Activated T-helper 1 cell treated with anti-CD3 and anti-CD28 coated beads, Interleukin-12 subunit alpha, Interleukin-12 subunit beta, Interleukin-2, Interleukin-4 antibody, amounts not matched to agents 30 ng/mL and 10 ng/mL and 1 ng/mL, durations not matched to agents 14 hours and 24 hours and 36 hours (primary cell): ENCODE results near the gene IKZF3. TPM values are rescaled to one million over a fixed set of nuclear protein-coding genes. Genes with fewer than 3 reads are reported as not detected.

Experiments
- DNase-seq: peaks from one replicate; pipeline ENCODE4 v3.0.0; 2021; ENCODE audit warnings: low spot score
- H3K27ac Mint-ChIP-seq: one replicate; pipeline ENCODE4 v1.8.0; 2021; ENCODE audit warnings: mild to moderate bottlenecking, mixed read lengths
- H3K27me3 Mint-ChIP-seq: one replicate; pipeline ENCODE4 v1.8.0; 2022; ENCODE audit warnings: mild to moderate bottlenecking, moderate library complexity, mixed read lengths; ENCODE audit not compliant: insufficient read depth
- H3K36me3 Mint-ChIP-seq: one replicate; pipeline ENCODE4 v1.8.0; 2021; ENCODE audit warnings: low read depth, mixed read lengths
- H3K4me1 Mint-ChIP-seq: one replicate; pipeline ENCODE4 v1.8.0; 2021; ENCODE audit warnings: low read depth, mixed read lengths
- H3K4me3 Mint-ChIP-seq: one replicate; pipeline ENCODE4 v1.8.0; 2021; ENCODE audit warnings: mild to moderate bottlenecking, moderate library complexity, mixed read lengths
- H3K9me3 Mint-ChIP-seq: one replicate; pipeline ENCODE4 v1.8.0; 2021; ENCODE audit warnings: mixed read lengths
- intact Hi-C: fragments of 100-400 bp; cut with micrococcal nuclease; formaldehyde crosslinking; loops from one replicate; pipeline ENCODE4 v1.15.1; 2024
- total RNA-seq: library from RNA; stranded (reverse); gene quantifications from 2 replicates; pipeline ENCODE4 v1.2.3, GENCODE V29; 2022

The IKZF3 gene
- total RNA-seq, 1 donor from 2014 or later, result 22.8 TPM

- no peak for DNase-seq
- Mint-ChIP-seq H3K4me3 (no peak overlapping the region), H3K27ac (no peak overlapping the region), H3K36me3 (peaks cover 25% of the 10 kb centered on the region), H3K4me1 (peaks cover 45% of the 10 kb centered on the region), H3K9me3 (no peaks in the 10 kb centered on the region), H3K27me3 (no peaks in the 10 kb centered on the region)
- intact Hi-C loops, result no loop called here
These were observed 82.3 kb downstream of the IKZF3 start for GRCh38 chr17:39781861-39782213.

DNA sequence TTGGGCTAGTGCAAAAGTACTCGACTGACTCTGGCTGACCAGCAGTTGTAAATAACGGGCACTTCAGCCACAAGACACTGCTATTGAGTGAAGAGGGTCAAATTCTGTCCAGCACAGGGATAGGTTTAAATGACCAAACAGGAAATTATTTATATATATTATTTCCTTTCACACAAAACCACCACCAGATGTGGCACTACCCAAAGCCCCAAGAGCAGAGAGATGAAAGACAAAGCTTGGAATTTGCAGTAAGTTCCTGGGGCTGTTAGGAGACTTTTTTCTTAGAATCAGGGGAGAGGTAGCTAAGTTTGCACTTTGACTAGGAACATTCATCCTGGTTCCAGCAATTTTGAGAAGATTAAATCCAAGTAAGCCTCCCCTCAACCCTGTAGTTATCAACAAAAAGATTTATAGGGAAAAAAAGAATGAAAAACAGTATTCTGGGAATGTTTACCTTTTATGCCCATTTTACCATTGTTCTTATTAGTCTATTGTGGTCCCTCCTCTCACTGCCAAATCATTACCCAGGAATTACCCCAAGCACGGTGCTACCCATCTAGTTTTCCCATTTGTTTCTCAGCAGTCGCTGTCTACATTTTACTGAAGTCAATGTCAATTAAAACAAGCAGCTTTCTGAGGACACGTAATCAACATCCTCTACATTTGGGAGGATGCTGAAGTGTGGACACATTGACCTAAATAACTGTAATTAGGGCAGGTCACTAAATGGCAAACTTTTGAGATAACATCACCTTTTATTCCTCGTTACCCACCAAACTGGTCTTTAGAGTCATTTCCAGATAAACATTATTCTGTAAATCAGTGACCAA is 82.9 kb downstream of the IKZF3 start:
- Mint-ChIP-seq H3K4me1 (peaks cover 51% of the 10 kb centered on the region), H3K27ac (no peak overlapping the region), H3K36me3 (peaks cover 29% of the 10 kb centered on the region), H3K4me3 (no peak overlapping the region), H3K9me3 (no peaks in the 10 kb centered on the region), H3K27me3 (no peaks in the 10 kb centered on the region)
- no peak for DNase-seq
- intact Hi-C loops, result no loop called here

- intact Hi-C loops, result loop anchor here (1.0 to 10.0 kb wide), 3 partner anchors 7 to 787 kb away; partner anchors contain the start of gene CCR7
- peaks cover 31% of the 10 kb centered on the region for H3K36me3 Mint-ChIP-seq
- DNase-seq, result no peak
- H3K27me3 Mint-ChIP-seq, result no peaks in the 10 kb centered on the region
- H3K27ac Mint-ChIP-seq, result peak overlapping the region; percentile 81
- peaks cover 76% of the 10 kb centered on the region for H3K4me1 Mint-ChIP-seq
- H3K9me3 Mint-ChIP-seq, result no peaks in the 10 kb centered on the region
- peak overlapping the region; percentile 85 for H3K4me3 Mint-ChIP-seq
These were observed 86.4 kb downstream of the IKZF3 start for GRCh38 chr17:39777534-39778365.

- H3K9me3 Mint-ChIP-seq, result no peaks in the 10 kb centered on the region
- peaks cover 76% of the 10 kb centered on the region for H3K4me1 Mint-ChIP-seq
- DNase-seq, result no peak
- H3K4me3 Mint-ChIP-seq, result peak overlapping the region; percentile 63
- H3K27ac Mint-ChIP-seq, result peak overlapping the region; percentile 67
- no peaks in the 10 kb centered on the region for H3K27me3 Mint-ChIP-seq
- H3K36me3 Mint-ChIP-seq, result peaks cover 33% of the 10 kb centered on the region
- intact Hi-C loops, result loop anchor here (10.0 kb wide), 2 partner anchors 319 to 789 kb away; partner anchors contain the start of gene CCR7
These were observed 87.9 kb downstream of the IKZF3 start for GRCh38 chr17:39776252-39776651.

GRCh38 chr17:39775031-39775430 is 89.1 kb downstream of the IKZF3 start:
- no peak for DNase-seq
- Mint-ChIP-seq H3K4me1 (peaks cover 79% of the 10 kb centered on the region), H3K9me3 (no peaks in the 10 kb centered on the region), H3K4me3 (no peak overlapping the region), H3K27me3 (no peaks in the 10 kb centered on the region), H3K27ac (peak overlapping the region; percentile 42), H3K36me3 (peaks cover 35% of the 10 kb centered on the region)
- intact Hi-C loops, result loop anchor here (10.0 kb wide), 2 partner anchors 320 to 790 kb away; partner anchors contain the start of gene CCR7

DNA sequence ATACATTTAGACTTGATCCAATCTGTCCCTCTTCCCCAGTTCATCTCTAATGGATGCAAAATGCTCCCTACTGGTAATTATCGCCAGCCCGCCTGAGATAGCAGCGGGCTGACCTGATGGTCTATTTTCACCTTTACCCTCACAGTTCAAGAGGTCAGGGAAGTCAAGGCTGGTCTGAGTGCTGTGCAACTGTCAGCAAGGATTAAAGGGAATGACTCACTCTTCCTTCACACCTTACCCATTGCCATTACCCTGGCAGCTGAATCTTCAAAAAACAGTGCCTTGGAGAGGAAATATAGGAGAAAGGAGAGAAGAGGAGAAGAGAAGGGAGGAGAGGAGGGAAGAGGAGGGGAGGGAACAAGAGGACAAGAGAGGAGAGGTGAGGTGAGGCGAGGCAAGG is 90.1 kb downstream of the IKZF3 start:
- Mint-ChIP-seq H3K9me3 (no peaks in the 10 kb centered on the region), H3K4me1 (peaks cover 89% of the 10 kb centered on the region), H3K4me3 (peak overlapping the region; percentile 78), H3K36me3 (peaks cover 35% of the 10 kb centered on the region), H3K27ac (peak overlapping the region; percentile 77), H3K27me3 (no peaks in the 10 kb centered on the region)
- intact Hi-C loops, result loop anchor here (1.0 to 10.0 kb wide), 6 partner anchors 17 to 791 kb away; partner anchors contain the start of genes CCR7, LRRC3C, ORMDL3 and PSMD3
- DNase-seq, result no peak

GRCh38 chr17:39772987-39773934 is 90.9 kb downstream of the IKZF3 start:
- Mint-ChIP-seq H3K27me3 (no peaks in the 10 kb centered on the region), H3K27ac (peak overlapping the region; percentile 55), H3K36me3 (peaks cover 41% of the 10 kb centered on the region), H3K4me1 (peaks cover 95% of the 10 kb centered on the region), H3K4me3 (peak overlapping the region; percentile 43), H3K9me3 (no peaks in the 10 kb centered on the region)
- no peak for DNase-seq
- intact Hi-C loops, result loop anchor here (5.0 to 10.0 kb wide), 5 partner anchors 154 to 792 kb away; partner anchors contain the start of genes CCR7, LRRC3C, ORMDL3 and PSMD3

DNA sequence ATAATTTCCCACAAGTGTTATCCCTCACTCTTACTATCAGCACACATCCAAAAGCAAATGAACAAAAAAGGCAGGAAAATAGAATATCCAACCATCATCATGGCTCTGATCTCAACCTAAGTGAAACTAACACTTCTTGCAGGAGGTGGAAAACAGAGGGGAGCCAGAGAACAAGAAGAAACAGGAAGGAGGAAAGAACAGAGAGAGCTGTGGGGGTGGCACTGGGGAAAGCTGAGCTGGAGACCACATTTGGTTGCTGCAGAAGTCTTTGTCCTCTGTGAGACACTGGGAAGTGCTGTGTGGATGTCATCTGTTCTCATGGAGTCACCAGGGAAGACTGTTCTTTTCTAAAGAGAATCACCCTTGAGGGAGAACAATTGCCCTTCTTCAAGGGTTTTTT is 91.7 kb downstream of the IKZF3 start:
- intact Hi-C loops, result loop anchor here (5.0 to 10.0 kb wide), 5 partner anchors 155 to 792 kb away; partner anchors contain the start of genes CCR7, LRRC3C, ORMDL3 and PSMD3
- Mint-ChIP-seq H3K9me3 (no peaks in the 10 kb centered on the region), H3K36me3 (peaks cover 42% of the 10 kb centered on the region)

GRCh38 chr17:39769974-39770587 is 94.0 kb downstream of the IKZF3 start:
- Mint-ChIP-seq H3K36me3 (peaks cover 57% of the 10 kb centered on the region), H3K9me3 (no peaks in the 10 kb centered on the region), H3K27ac (peak overlapping the region; percentile 56), H3K4me1 (peaks cover 93% of the 10 kb centered on the region), H3K27me3 (no peaks in the 10 kb centered on the region), H3K4me3 (peak overlapping the region; percentile 38)
- intact Hi-C loops, result loop anchor here (1.0 to 10.0 kb wide), 12 partner anchors 8 to 795 kb away; partner anchors contain the start of genes CCR7, LRRC3C, ORMDL3 and PSMD3
- peak; percentile 63 for DNase-seq

More for the DNA sequence above, 91.7 kb downstream of the IKZF3 start:
- DNase-seq, result no peak
- Mint-ChIP-seq H3K27ac (peak overlapping the region; percentile 29), H3K4me3 (peak overlapping the region; percentile 49), H3K27me3 (no peaks in the 10 kb centered on the region), H3K4me1 (peaks cover 95% of the 10 kb centered on the region)

DNA sequence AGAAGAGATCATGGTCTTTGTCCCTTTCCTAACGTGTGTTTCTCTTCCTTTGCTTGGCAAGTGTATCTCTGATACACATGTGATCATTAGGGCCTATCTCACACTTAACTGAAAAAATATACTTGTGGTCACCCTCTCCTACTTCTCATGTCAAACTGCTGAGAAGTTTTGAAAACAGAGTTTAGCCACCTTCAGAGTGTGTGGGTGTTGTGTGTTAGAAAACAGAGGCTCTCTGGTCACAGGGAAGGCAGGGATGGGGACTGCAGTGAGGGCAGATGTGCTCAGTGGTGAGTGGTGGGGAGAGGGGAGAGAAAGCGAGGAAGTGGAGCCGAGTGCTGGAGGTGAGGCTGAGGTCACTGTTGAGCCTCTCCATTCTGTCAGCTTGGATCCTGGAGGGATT is 97.0 kb downstream of the IKZF3 start:
- intact Hi-C loops, result no loop called here
- peaks cover 3% of the 10 kb centered on the region for H3K9me3 Mint-ChIP-seq
- no peak for DNase-seq
- H3K4me3 Mint-ChIP-seq, result peak overlapping the region; percentile 8
- peak overlapping the region; percentile 71 for H3K27ac Mint-ChIP-seq
- peaks cover 61% of the 10 kb centered on the region for H3K36me3 Mint-ChIP-seq
- H3K4me1 Mint-ChIP-seq, result peaks cover 79% of the 10 kb centered on the region
- H3K27me3 Mint-ChIP-seq, result no peaks in the 10 kb centered on the region

DNA sequence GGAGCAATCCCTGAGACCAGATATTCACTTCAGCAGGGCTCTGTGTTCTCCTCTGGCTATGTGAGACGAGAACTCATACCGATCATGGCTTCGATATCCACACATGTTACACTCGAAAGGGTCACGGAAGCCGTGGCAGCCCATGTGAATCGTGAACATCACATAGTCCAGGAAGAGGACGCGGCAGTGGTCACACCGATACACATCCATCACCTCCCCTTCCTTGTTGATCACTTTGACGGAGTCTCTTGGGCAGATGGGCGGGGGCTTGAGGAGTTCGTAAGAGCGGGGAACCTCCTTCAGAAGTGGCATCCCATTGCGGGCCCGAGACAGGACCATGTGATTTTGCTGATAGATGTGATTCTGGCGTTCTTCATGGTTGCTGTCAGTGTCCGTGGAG is 98.3 kb downstream of the IKZF3 start:
- no peak overlapping the region for H3K27ac Mint-ChIP-seq
- DNase-seq, result no peak
- no peaks in the 10 kb centered on the region for H3K27me3 Mint-ChIP-seq
- peaks cover 3% of the 10 kb centered on the region for H3K9me3 Mint-ChIP-seq
- intact Hi-C loops, result no loop called here
- peaks cover 57% of the 10 kb centered on the region for H3K36me3 Mint-ChIP-seq
- H3K4me3 Mint-ChIP-seq, result no peak overlapping the region
- H3K4me1 Mint-ChIP-seq, result peaks cover 67% of the 10 kb centered on the region
